Measurements from ENCODE around the gene IFNL4.

Gene IFNL4

GRCh38 chr19:39205449-39205764 is 43.2 kb downstream of the IFNL4 start:
- Histone ChIP-seq H2AFZ (ENCODE audit: low read depth, low read length) (no peak overlapping the region), H3K36me3 (ENCODE audit: insufficient read depth, low read length) (no peaks in the 10 kb centered on the region), H3K9me3 (ENCODE audit: low read length) (no peaks in the 10 kb centered on the region), H3K4me1 (ENCODE audit: insufficient read depth, low read length) (no peaks in the 10 kb centered on the region), H3K4me3 (ENCODE audit: low read length) (no peak overlapping the region), H3K27me3 (ENCODE audit: insufficient read depth, low read length) (no peaks in the 10 kb centered on the region)

GRCh38 chr19:39203372-39204341 is 45.0 kb downstream of the IFNL4 start, which contains the start of gene SYCN:
SYCN (minus strand) TSS chr19:39204263; CDS start chr19:39204254, 9 bp downstream.
- Histone ChIP-seq H3K9me3 (ENCODE audit: low read length) (no peaks in the 10 kb centered on the region), H3K4me1 (ENCODE audit: insufficient read depth, low read length) (no peaks in the 10 kb centered on the region), H3K27me3 (ENCODE audit: insufficient read depth, low read length) (peaks cover 6% of the 10 kb centered on the region), H2AFZ (ENCODE audit: low read depth, low read length) (no peak within 1 kb of the TSS), H3K36me3 (ENCODE audit: insufficient read depth, low read length) (no peaks in the 10 kb centered on the region), H3K4me3 (ENCODE audit: low read length) (no peak within 1 kb of the TSS)

GRCh38 chr19:39202998-39203355 is 45.7 kb downstream of the IFNL4 start:
- H3K36me3 ChIP-seq (ENCODE audit: insufficient read depth, low read length), result no peaks in the 10 kb centered on the region
- no peaks in the 10 kb centered on the region for H3K9me3 ChIP-seq (ENCODE audit: low read length)
- H2AFZ ChIP-seq (ENCODE audit: low read depth, low read length), result no peak overlapping the region
- H3K4me3 ChIP-seq (ENCODE audit: low read length), result no peak overlapping the region
- H3K4me1 ChIP-seq (ENCODE audit: insufficient read depth, low read length), result no peaks in the 10 kb centered on the region
- H3K27me3 ChIP-seq (ENCODE audit: insufficient read depth, low read length), result peaks cover 11% of the 10 kb centered on the region

GRCh38 chr19:39200803-39201115 is 47.9 kb downstream of the IFNL4 start:
- Histone ChIP-seq H3K9me3 (ENCODE audit: low read length) (no peaks in the 10 kb centered on the region), H3K4me3 (ENCODE audit: low read length) (no peak overlapping the region), H3K27me3 (ENCODE audit: insufficient read depth, low read length) (peaks cover 33% of the 10 kb centered on the region), H3K4me1 (ENCODE audit: insufficient read depth, low read length) (no peaks in the 10 kb centered on the region), H3K36me3 (ENCODE audit: insufficient read depth, low read length) (no peaks in the 10 kb centered on the region), H2AFZ (ENCODE audit: low read depth, low read length) (no peak overlapping the region)

- H3K9me3 ChIP-seq (ENCODE audit: low read length), result no peaks in the 10 kb centered on the region
- no peaks in the 10 kb centered on the region for H3K4me1 ChIP-seq (ENCODE audit: insufficient read depth, low read length)
- no peak overlapping the region for H2AFZ ChIP-seq (ENCODE audit: low read depth, low read length)
- H3K27me3 ChIP-seq (ENCODE audit: insufficient read depth, low read length), result peaks cover 38% of the 10 kb centered on the region
- no peak overlapping the region for H3K4me3 ChIP-seq (ENCODE audit: low read length)
- H3K36me3 ChIP-seq (ENCODE audit: insufficient read depth, low read length), result no peaks in the 10 kb centered on the region
Observed at GRCh38 chr19:39200066-39200802, 48.4 kb downstream of the IFNL4 start.

GRCh38 chr19:39199025-39199424 is 49.6 kb downstream of the IFNL4 start:
- Histone ChIP-seq H3K4me3 (ENCODE audit: low read length) (no peak overlapping the region), H3K9me3 (ENCODE audit: low read length) (no peaks in the 10 kb centered on the region), H2AFZ (ENCODE audit: low read depth, low read length) (no peak overlapping the region), H3K27me3 (ENCODE audit: insufficient read depth, low read length) (peaks cover 40% of the 10 kb centered on the region), H3K4me1 (ENCODE audit: insufficient read depth, low read length) (no peaks in the 10 kb centered on the region), H3K36me3 (ENCODE audit: insufficient read depth, low read length) (no peaks in the 10 kb centered on the region)

GRCh38 chr19:39197808-39198207 is 50.8 kb downstream of the IFNL4 start:
- Histone ChIP-seq H3K36me3 (ENCODE audit: insufficient read depth, low read length) (no peaks in the 10 kb centered on the region), H3K27me3 (ENCODE audit: insufficient read depth, low read length) (peaks cover 40% of the 10 kb centered on the region), H3K4me3 (ENCODE audit: low read length) (no peak overlapping the region), H3K9me3 (ENCODE audit: low read length) (no peaks in the 10 kb centered on the region), H3K4me1 (ENCODE audit: insufficient read depth, low read length) (no peaks in the 10 kb centered on the region), H2AFZ (ENCODE audit: low read depth, low read length) (no peak overlapping the region)

- Histone ChIP-seq H3K27me3 (ENCODE audit: insufficient read depth, low read length) (peaks cover 40% of the 10 kb centered on the region), H2AFZ (ENCODE audit: low read depth, low read length) (no peak within 1 kb of the TSS), H3K9me3 (ENCODE audit: low read length) (no peaks in the 10 kb centered on the region), H3K36me3 (ENCODE audit: insufficient read depth, low read length) (no peaks in the 10 kb centered on the region), H3K4me1 (ENCODE audit: insufficient read depth, low read length) (no peaks in the 10 kb centered on the region), H3K4me3 (ENCODE audit: low read length) (no peak within 1 kb of the TSS)
Observed at GRCh38 chr19:39196860-39197562, 51.6 kb downstream of the IFNL4 start, which contains the start of gene NCCRP1. NCCRP1 (plus strand) TSS chr19:39196964; CDS start chr19:39196983, 19 bp downstream.

- Histone ChIP-seq H3K36me3 (ENCODE audit: insufficient read depth, low read length) (no peaks in the 10 kb centered on the region), H3K27me3 (ENCODE audit: insufficient read depth, low read length) (peaks cover 40% of the 10 kb centered on the region), H3K4me1 (ENCODE audit: insufficient read depth, low read length) (no peaks in the 10 kb centered on the region), H3K9me3 (ENCODE audit: low read length) (no peaks in the 10 kb centered on the region), H3K4me3 (ENCODE audit: low read length) (no peak overlapping the region), H2AFZ (ENCODE audit: low read depth, low read length) (no peak overlapping the region)
Observed at GRCh38 chr19:39196320-39196719, 52.3 kb downstream of the IFNL4 start.
